AG04449 (cell line): Measurements from ENCODE around the gene BRCA1.

Source experiments
- CTCF ChIA-PET: fragments of 350-600 bp; formaldehyde crosslinking; extraction: SDS; loops from one replicate; lab custom pipeline; 2021; ENCODE audit warnings: antibody characterized with exemption; lab: Yijun Ruan, JAX
- POLR2A ChIA-PET: fragments of 400-600, 350-600 bp; formaldehyde crosslinking; extraction: SDS; loops from one replicate; lab custom pipeline; 2020; ENCODE audit warnings: antibody characterized with exemption, inconsistent platforms; lab: Yijun Ruan, JAX
- DNase-seq: peaks from one replicate; pipeline ENCODE4 v3.0.0-alpha.2; 2010; ENCODE audit warnings: low read depth, low spot score
- H3K4me3 ChIP-seq: 2 replicates; pipeline ENCODE4 v1.5.1; 2011; ENCODE audit warnings: low read depth, mild to moderate bottlenecking, control low read depth, low read length
- TF ChIP-seq, protein P1 (sequence below): IDR thresholded peaks from one replicate; pipeline ENCODE4 v1.5.1; 2011; ENCODE audit warnings: mild to moderate bottlenecking, moderate library complexity, low read length, control low read depth, inconsistent platforms; ENCODE audit not compliant: insufficient read depth; ENCODE audit errors: missing control alignments

Gene BRCA1

DNA sequence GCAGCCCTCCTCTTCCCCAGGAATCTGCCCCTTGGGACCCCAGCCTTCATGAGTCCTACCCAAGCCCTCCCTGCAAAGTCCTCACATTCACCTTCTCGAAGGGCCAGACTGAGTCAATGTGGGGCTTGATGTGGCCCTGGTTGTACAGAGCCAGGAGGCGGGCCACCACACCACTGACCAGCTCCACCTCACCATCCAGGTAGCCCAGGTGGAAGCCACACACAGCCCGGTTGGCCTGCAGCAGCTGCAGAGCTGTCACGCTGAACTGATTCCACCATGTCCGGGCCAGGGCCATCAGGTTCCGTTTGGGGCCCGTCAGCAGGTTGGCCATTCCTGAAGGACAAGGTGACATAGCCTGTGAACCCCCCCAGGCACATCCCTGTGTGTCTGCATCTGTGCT is 108.9 kb downstream of the BRCA1 start:
- POLR2A ChIA-PET = no interaction called here
- TF ChIP-seq, protein P1, sequence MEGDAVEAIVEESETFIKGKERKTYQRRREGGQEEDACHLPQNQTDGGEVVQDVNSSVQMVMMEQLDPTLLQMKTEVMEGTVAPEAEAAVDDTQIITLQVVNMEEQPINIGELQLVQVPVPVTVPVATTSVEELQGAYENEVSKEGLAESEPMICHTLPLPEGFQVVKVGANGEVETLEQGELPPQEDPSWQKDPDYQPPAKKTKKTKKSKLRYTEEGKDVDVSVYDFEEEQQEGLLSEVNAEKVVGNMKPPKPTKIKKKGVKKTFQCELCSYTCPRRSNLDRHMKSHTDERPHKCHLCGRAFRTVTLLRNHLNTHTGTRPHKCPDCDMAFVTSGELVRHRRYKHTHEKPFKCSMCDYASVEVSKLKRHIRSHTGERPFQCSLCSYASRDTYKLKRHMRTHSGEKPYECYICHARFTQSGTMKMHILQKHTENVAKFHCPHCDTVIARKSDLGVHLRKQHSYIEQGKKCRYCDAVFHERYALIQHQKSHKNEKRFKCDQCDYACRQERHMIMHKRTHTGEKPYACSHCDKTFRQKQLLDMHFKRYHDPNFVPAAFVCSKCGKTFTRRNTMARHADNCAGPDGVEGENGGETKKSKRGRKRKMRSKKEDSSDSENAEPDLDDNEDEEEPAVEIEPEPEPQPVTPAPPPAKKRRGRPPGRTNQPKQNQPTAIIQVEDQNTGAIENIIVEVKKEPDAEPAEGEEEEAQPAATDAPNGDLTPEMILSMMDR = no peak
- H3K4me3 ChIP-seq = no peak overlapping the region
- CTCF ChIA-PET = no interaction called here
- no peak for DNase-seq

DNA sequence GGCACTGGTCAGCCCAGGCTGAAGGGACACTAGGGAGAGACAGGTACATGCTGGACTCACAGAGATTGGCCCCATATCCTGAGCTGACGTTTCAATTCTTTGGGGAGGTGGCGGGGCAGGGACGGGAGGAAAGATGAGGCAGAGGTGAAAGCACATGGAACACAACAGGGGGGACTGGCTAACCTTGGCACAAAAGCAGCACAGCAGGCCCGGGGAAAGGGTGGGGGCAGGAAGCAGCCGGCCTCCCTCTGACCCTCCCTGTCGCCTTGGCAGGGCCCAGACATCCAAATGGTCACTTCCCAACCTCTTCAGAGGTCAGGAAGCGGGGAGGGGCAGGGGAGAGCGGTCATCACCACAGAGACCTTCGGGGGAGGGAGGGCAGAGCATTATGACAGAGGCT is 109.6 kb downstream of the BRCA1 start:
- POLR2A ChIA-PET = interaction anchor here (1.3 kb wide), 1 partner anchor 17 kb away, joined by 6 read pairs; the partner anchor contains the start of gene RPL27
- no peak for DNase-seq
- no peak overlapping the region for H3K4me3 ChIP-seq
- CTCF ChIA-PET = interaction anchor here (0.6 kb wide), 1 partner anchor 1205 kb away, joined by 3 read pairs; no protein-coding TSS in a partner anchor
- TF ChIP-seq, protein P1 = no peak

DNA sequence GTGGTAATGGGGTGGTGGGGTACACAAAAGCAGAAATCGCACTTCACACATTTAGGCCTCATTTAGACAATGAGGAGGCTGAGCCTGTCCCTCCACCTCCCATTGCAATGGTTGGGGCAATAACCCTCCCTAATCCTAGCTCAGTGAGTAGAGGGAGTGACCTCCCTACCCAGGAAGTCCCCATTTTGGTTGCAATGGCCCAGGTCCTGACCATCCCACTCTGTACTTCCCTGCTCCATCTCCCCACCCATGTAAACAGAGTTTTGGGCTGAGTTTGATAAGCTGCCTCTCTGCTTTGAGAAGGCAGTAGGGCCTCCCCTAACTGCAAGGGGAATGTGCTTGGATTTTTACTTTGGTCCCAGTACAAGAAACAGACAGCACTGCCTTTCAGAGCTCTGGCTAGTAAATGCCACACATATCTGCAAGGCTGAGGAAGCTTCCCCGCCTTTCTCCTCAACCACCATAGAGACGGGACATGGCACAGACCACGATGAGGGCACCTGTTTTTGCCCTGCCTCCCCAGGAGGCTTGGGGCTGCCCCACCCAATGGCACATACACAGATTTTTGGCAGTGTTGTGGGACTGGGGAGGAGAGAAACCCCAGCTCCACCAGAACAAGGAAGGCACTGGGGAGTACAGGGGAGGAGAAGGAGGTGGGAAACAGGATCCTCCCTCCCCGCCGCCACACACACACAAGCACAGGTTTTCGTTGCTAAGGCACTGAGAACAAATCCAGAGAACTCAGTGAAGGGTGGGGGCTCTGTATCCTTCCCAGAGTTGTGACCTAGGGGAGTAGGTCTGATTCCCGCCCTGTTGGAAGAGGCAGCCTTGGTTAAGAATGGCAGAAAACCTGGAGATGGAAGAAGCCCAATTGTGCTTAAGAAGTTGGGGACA is 110.3 kb downstream of the BRCA1 start:
- no peak overlapping the region for H3K4me3 ChIP-seq
- DNase-seq = no peak
- ChIA-PET POLR2A (interaction anchor here (1.3 kb wide), 1 partner anchor 17 kb away, joined by 6 read pairs; the partner anchor contains the start of gene RPL27), CTCF (interaction anchor here (0.6 to 1.3 kb wide), 3 partner anchors 9 to 1205 kb away, joined by 3 to 7 read pairs (median 3); partner anchors contain the start of gene RPL27)
- TF ChIP-seq, protein P1 = no peak

DNA sequence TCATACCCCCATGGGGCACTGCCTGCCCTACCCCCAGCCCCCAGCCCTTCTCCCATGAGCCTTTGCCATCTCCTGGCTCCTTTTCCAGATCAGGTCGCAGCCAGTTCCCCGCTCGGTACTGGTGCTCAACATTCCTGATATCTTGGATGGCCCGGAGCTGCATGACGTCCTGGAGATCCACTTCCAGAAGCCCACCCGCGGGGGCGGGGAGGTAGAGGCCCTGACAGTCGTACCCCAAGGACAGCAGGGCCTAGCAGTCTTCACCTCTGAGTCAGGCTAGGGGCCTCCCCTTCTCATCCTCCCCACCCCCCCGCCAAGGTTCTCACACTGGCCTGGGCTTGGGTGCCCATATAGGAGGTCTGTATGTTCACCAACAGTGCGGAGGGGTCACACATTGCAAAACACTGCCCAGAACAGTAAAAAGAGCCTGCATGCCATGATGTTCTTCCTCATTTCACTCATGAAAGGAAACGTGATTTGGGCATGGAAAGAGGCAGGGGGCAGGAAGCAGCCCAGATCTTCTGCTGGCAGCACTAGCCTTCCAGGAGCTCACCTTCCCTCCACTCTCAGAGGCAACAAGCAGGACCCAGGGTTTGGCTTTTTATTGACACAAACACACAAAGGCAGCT is 111.0 kb downstream of the BRCA1 start:
- no peak overlapping the region for H3K4me3 ChIP-seq
- TF ChIP-seq, protein P1 = no peak
- ChIA-PET POLR2A (interaction anchor here (1.3 kb wide), 1 partner anchor 16 kb away, joined by 6 read pairs; the partner anchor contains the start of gene RPL27), CTCF (interaction anchor here (1.3 to 4.0 kb wide), 3 partner anchors 10 to 16 kb away, joined by 3 to 16 read pairs (median 7); partner anchors contain the start of genes RND2 and RPL27)
- no peak for DNase-seq

DNA sequence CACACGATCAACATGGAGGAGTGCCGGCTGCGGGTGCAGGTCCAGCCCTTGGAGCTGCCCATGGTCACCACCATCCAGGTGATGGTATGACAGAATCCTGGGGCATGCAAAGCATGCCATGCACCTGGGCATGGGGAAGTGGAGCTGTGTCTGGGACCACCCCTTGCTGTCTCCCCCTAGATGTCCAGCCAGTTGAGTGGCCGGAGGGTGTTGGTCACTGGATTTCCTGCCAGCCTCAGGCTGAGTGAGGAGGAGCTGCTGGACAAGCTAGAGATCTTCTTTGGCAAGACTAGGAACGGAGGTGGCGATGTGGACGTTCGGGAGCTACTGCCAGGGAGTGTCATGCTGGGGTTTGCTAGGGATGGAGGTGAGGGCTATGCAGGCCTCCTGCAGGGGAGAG is 111.9 kb downstream of the BRCA1 start:
- ChIA-PET POLR2A (no interaction called here), CTCF (interaction anchor here (2.6 to 4.0 kb wide), 2 partner anchors 11 to 15 kb away, joined by 10 to 16 read pairs; partner anchors contain the start of genes RND2 and RPL27)
- no peak overlapping the region for H3K4me3 ChIP-seq
- no peak for DNase-seq
- TF ChIP-seq, protein P1 = no peak
